OCI-LY3 (cell line): Measurements from ENCODE around the gene MLLT10.

Source experiments
- CTCF ChIP-seq: fragments of 200-600, 300-600 bp; sonication (generic); IDR thresholded peaks from 2 replicates; pipeline ENCODE4 v1.5.1; 2014; ENCODE audit warnings: antibody characterized with exemption, low read length, low read depth
- EZH2phosphoT487 ChIP-seq: fragments of 200-600 bp; shearing (Covaris generic); IDR thresholded peaks from 2 replicates; pipeline ENCODE4 v1.6.1; 2018; ENCODE audit warnings: antibody characterized with exemption, mixed run types, low read depth

- TF ChIP-seq CTCF (no peak), EZH2phosphoT487 (no peak)
Observed at GRCh38 chr10:21617267-21617666, 83.2 kb downstream of the MLLT10 start.
